NCI-H2196 (cell line): ENCODE data around the gene TBX20.
"Not testable (repeated sequence)": the region's sequence is repeated elsewhere in the genome, so short reads cannot be mapped to it uniquely, and the experiment has no call there.

ENCODE experiments used
- DNase-seq: peaks from one replicate; lab custom pipeline; 2025; ENCODE audit not compliant: unreplicated experiment; lab: John Stamatoyannopoulos, UW

Gene TBX20

DNA sequence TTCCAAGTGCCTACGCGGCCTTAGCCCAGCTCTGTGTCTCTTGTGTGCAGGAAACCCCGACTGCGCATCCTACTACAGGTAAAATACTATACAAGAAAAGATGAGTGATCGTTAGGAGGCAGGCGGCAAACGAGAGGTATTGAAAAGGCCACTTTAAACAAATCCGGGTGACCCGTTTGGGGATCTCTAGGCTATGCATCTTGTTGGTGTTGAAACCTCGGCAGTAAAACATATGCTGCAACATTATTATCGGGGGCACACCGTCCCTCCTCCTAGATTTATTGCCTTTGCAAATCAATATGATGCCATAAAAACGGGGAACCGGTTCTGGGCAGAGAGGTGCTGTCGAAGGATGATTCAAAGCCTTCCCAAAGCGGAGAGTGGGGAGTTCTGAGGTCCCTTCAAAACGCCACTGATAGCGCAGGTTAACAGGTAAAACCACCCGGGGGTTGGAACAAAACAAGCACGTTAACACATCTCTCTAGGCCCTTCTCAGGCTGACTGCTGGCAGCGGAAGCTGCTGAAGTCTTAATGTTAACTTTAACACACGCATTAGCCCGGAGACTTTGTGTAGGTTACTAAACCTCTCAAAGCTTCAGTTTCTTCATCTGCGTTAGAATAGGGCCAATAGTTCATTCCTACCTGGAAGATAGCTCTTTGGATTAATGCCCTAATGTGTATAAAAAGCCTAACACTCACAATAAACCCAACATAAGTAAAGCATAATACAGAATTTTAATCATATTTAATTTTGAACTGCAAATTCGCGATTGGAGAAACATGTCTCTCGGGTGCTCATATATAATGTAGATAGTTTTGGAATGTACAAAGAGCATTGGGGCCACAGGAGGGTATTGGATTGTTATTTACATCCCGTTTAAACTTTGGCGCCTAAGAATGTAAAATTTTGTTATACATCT, 2.6 kb upstream of the TBX20 start:
- no peak for DNase-seq

DNA sequence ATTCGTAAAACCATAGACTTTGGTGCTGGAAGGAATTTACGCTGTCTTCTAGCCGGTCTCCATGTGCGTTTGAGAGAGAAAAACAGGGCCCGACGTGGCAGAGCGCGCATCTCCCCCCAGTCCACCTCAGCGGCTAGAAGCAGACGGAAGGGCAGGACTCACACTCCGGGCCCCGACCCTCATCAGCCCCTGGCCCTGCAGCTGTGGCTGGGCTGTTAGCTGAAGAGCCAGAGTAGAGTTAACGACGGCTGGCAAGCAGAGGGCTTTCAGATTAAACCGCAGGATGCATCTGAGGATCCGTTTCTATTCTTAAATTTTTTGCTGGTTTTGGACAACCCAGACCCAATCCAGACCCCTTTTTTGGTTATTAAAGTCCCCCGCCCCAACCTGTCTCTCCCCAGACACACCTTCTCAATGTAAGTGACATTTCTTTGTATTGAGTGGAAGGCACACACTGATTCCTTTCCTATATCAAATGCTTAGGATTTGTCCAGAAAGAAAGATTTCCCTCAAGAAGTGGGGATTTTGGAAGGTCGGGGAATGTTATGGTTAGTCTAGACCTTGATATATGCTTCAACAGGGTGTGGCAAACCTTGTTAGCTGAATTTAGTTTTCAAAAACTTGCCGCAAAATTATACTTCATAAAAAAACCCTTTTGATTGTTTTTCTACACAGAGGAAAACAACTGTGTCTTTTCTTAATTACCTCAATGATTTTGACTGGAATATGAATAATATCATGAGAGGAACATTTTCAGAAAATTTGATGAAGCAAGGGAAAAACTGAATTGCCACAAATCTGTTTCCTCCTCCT, 1.7 kb upstream of the TBX20 start:
- DNase-seq: no peak

DNA sequence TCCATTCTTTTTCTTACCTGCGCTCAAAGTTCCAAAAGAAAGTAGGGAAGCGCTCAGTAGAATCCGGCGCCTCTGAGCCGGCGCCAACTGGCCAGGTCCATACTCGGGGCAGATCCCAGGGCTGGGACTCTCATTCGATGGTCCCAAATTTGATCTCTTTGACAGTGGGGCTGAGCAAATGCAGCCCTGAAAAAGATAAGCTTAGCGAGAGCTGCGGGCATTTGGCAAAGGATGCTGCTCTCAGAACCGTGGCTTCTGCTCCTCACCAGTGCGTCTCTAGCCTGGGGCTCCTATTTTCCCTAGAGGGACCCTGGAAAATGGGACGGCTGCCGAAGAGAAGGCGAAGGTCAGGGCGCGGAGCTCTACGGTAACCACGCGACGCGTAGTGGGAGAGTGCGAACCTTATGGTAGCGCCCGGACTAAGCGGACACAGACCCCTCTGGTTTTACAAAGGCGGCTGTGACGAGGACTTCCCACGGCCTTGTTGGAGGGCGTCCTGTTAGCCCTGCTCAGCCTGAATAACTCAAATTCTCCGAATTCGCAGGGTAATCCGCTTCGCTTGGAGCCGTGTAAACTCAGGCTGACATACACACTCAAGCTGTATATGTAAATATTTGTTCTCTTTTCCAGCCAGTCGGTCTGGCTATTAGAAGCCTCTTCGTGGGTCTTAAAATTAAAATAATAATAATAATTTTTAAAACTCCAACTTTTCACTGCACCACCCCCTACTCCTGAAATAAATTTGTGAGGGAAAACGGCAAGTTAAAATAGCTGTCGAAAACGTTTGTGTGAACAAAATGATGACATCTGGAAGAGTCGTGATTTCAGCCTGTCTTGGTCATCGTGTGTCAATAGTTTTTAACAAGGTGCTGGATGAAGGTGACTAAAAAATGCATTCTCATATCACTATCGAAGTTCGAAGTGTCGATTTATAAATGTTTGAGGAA, 869 bp upstream of the TBX20 start:
- no peak for DNase-seq

DNA sequence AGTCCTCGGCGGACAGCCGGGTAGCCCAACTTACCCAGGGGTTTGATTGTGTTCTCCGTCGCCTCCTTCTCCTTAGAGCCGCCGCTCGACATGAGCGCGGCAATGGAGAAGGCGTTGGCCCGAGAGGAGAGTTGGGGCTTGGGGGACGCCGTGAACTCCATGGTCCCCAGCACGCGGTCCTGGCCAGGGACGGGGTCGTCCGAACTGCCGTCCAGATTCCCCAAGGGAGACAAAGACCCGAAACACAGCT, 515 bp downstream of the TBX20 start:
- DNase-seq: no peak

DNA sequence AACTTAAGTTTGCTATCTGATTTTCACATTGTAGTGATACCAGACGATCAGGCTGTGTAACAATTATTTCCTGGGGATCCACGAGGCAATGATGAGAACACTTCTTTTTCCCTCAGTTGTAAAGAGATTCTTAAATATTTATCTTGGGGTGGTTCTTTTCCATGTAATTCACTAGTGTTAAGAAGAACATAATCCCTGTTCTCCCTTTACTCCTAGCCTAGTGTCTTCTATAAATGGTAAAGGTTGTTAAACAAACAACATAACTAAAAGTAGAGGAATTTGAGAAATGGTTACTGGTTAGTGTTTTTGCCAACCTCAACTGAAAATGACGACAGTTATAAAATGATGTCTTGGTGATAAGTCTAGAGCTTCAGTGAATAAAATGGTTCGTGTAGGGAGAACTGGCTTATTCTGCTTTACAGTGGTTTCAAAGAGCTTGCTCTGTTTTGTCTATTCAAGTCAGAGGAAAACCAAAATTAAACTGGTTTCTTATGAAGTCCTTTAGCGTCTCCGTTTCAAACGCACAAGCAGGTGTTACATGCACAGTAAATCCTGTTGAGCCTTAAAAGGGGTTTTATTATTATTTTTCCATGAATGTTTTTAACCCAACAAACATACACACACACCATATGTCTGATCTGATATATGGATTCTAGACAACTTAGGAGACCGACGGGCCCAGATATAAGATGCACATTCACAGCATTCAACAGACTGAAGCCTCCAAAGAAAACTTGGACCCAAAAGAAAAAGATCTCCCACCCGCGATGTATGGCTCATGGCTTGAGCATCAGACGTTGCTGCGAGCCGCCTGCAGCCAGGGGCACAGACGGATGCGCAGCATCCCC, 1.1 kb downstream of the TBX20 start:
- no peak for DNase-seq

DNA sequence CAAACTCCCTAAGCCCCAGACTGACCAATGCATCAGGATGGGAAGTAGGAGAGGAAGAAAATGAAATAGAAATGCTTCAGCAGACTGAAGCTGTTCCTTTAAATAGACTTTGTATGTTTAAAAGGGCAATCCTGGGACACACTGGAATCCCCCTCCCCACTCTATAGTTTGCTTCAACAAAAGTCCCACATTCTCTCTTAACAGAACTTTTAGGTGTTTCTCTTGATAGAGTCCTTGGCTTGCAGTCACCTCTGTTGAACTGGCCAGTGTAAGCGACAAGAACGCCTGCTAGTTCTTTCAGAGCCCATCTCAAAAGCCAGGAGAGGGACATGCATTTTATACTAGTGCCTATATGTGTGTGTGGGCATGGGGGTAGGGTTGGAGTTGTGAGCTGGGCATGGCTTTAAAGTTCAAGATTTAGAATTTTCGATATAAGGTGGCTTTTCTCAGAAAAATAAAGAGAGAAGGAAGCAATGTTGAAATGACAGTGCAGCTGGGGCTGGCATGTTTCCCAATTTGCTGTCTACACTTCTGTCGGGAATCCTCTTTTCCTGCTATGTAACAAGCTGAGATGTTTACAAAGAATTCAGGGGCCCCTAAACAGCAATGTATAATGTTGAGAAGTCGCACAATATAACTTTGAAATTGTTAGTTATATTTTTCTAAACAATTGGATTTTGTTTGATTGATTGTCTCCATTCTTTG, 2.1 kb downstream of the TBX20 start:
- no peak for DNase-seq

DNA sequence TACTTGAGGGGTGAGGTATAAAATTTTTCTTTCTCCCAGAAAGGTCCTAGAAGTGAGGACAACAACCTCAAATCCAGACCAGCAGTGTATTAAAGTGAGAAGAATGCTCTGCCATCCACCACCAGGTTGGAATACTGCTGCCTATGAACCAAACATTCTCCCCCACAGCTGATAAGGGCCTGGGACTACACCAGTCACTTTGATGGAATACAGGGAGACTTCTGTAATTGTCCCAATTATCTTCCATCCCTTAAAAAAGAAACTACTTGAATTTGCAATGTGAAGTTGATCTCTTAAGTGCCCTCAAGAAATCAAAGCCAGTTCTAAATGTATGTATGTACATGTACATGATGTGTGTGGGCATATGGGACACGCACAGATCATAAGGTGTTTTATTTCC, 3.0 kb downstream of the TBX20 start:
- no peak for DNase-seq

DNA sequence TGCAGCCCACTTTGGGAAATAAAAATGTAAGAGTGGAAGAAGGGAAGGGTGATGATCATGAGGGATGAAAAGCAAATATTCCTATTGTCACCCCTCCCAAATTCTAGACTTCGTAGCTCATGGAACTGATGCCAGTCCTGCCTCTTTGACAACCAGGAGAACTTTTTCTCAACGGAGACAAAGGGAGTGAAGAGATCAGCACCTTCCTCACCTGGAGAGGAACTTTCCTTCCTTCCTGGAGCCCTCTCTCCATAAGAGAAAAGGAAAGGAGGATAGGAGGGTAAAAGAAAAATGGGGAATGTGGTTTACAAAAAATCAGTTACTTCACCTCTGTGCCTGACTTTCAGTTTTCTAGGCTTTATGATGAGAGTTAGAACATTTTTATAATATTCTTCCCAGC, 3.4 kb downstream of the TBX20 start:
- no peak for DNase-seq

DNA sequence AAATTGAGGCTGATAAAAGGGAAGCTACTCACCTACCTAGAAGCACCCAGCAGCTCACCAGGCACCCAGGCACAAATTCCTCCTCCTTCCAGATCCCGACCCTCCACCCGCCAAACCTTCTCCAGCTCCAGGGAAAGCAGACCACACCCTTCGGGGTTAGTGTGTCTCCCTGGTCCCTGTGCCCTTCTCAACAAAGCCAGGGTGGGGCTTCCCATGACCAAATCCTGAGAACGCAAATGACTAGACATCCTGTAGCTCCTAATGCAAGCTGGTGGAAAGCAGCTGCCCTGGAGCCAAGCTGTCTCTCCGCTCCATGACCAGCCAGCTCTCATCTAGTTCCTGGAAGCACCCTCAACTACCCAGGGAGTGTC, 4.4 kb downstream of the TBX20 start:
- no peak for DNase-seq

DNA sequence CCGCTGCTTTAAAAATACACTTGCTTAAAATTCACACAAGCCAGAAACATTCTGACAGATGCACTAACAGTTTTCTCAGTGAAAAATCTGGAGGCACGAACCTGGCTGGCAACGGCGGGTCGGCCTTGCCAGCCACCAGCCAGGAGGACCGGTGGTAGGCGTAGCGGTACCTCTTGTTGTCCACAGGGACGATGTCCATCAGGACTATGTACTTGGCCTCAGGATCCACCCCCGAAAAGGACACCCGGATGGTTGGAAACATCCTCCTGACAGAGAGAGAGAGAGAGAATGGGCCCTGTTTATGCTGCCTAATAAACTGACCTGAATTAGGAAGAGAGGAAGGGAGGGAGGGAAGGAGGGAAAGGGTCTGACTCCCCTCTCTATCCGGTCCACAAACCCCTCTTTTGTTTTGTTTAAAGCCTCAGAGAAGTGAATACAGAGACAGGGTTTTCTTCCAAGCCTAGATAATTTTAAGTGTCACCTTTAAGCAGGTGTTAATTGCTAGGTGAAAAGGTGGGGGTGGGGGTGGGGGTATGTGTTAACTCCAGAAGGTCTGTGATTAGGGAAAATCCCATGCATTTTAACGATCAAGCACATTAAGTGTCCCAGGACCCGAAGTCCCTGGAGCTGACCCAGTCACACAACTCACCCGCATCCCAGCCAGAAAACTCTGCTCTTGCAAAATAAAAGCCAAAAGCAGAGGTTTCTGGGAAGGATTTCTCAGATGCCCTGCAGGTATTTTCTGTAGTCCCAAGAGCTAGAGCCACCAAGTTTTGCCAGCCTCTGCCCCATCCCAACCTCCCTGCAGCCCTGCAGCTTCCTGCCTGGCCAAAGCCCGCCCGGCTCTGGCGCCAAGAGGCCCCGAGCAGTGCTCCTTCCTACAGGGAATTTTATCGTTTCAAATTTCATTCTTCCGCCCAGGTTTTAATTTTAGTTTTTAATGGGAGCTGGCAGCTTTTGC, 5.0 kb downstream of the TBX20 start:
- no peak for DNase-seq

DNA sequence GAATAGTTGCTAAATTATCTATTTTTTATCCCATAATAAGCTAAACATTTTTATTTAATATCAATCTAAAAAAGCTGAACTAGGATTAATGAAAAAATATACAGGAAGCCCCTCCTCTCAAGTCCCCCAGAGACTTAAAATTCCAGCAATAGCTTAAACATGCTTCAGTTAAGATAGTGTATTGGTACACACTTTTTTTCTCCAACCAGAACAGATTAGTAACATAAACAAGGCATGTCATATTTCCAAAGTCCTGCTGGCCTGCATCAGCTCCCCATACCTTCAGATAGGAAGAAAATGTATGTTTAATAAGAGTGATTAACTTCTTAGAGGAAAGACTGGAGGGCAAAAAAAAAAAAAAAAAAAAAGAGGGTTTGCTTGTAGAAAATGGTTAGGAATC, 7.1 kb downstream of the TBX20 start:
- DNase-seq: no peak

DNA sequence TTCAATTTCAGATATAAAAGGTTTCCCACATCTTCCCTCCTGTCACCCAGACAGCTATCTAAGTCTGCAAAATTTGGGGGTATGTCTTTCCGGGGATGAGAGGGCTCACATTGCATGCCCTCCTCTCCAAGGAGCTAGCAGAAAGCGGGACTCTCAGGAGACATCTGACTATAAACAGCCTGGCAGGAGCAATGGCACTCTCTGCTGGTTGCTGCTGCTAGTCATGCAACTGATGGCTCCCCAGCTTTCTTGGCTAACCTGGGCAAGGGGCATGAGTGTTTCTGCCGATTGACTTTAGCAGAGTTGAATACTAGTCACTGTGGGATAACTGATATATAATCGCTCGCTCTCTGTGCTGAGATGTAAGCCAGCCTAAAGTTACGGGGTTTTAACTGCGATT, 12.0 kb downstream of the TBX20 start:
- DNase-seq: no peak

DNA sequence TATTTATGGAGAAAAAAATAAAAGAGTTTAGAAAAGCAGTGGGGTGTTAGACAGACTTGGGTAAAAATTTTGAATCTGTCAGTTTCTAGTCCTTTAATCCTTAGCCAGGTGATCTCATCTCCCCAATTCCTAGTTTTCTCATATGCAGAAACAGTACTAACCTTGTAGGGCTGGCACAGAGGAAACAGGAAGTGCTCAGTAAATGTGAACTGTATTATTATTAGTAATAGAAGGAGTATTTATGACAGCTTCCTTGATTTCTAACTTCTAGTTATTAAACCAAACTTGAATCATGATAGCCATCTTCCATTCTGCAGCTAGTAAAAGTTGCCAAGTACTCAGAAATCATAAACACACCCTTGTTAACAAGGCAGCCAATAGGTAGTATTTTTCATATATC, 12.5 kb downstream of the TBX20 start:
- no peak for DNase-seq

DNA sequence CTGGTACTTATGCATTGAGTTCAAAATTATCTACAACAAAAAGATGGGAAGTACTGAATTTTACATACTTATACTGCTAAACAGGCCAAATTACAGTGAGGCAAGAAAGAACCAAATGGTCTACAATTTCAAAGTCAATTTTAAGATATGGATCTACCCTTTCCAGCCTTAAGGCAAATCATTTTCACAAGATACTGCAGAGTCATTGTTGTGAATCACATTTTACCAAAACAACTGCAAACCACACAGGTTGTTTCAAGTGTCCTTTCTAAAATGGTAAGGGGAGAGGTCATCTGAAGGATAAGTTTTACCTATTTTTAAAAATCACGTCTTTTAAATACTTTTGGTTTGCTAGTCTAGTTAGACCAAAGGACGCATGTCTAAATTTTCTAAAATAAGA, 12.9 kb downstream of the TBX20 start:
- DNase-seq: not testable (repeated sequence)

DNA sequence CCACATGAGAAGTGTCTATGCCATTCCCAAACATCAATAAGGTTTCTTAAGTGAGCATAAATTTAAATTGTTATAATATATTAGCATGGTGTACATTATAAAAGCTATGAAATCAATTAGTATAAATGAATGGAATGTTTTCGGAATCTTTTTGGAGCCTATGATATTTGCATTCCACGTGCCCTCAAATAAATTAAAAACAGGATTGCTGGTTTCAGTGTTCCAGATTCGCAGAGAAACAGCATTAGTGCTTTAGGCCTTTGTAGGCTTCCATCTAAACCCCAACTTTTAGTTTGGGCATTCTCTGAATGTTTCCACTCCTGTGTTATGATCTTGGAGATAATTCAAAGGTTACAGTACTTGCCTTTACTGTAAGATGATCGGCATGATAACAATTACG, 15.4 kb downstream of the TBX20 start:
- not testable (repeated sequence) for DNase-seq

DNA sequence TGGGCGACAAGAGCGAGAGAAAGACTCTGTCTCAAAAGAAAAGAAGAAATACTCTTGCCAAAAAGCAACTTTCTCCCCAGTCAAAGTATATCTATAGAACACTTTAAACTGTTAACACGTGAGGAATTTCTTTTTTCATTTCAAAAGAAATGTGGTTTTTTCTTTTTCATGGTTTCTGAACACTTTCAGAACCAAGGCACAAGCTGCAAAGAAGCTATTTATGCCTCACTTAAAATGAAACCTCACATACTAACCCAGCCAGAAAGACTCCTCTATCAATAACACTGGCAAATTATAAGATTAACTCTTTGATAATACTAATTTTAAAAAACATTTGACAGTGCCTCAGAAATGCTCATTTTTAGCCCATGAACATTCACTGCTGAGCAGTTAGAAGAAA, 20.9 kb downstream of the TBX20 start:
- DNase-seq: no peak

DNA sequence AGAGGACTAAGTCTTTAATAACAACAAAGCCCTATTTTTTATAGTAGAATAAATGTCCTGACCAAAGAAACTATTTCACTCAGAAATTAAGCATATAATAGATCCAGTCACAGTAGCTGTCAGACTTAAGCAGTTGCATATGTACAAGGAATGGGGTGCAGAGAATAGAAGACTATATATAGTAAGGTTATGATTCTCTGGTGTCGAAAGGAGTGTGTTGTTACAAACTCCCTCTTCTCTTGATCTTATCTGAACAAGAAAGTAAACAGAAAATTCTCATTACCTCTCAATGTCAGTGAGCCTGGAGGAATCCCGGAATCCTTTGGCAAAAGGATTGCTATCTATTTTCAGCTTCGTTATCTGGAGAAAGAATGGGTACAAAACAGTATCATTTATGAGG, 22.7 kb downstream of the TBX20 start:
- not testable (repeated sequence) for DNase-seq

DNA sequence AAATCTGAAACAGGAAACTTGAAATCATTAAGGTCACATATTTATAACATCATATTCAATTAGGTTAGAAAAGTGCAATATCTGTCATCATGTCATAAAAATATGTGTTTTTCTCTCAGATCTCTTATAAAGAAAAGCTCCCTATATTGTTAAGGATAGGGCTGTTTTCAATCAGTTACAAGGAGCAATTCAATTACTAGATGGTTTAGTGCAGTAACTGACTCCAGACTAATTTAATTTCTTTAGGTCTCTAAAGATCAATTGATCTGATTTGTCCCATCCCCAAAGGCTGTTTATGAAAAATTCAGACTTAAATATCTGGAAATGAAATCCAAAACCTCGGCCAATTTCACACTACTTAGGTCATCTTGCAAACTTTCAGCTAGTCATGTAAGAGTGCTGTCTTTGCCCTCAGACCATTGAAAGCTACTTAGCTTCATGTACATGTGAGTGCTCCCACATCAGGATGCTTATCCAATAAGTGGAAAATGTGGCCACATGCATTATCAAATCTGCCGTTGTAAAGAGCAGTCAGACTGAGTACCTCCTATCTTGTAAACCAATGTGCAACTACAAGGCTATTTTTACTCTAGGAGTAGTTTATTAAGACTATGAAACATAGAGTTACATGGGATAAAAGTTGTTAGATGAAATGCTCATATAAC, 24.7 kb downstream of the TBX20 start:
- not testable (repeated sequence) for DNase-seq
